A204.1 (cell line): Measurements from ENCODE around the gene MCM5.

Experiments used
- FAIRE-seq: peaks from 2 replicates; lab custom pipeline; 2012; peaks lifted over from hg19 to GRCh38; lab: Jason Lieb, UNC

MCM5 gene

DNA sequence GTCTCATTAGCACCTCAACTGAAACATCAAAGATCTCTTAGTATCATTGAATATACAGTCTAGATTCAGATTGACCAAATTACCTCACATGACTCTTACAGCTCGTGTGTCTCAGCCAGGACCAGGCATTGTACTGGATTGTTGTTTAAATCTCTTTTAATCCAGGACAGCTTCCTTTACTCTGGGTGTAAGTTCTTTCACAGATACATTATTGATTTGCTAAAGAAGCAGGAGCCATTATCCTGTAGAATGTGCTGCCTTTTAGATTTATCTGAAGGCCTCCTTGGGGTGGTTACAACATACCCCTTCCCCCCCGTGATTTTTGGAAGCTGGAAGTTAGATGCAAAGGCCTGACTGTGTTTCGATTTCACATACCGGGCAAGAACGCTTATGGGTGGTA is 4.2 kb downstream of the MCM5 start:
- no peak for FAIRE-seq

DNA sequence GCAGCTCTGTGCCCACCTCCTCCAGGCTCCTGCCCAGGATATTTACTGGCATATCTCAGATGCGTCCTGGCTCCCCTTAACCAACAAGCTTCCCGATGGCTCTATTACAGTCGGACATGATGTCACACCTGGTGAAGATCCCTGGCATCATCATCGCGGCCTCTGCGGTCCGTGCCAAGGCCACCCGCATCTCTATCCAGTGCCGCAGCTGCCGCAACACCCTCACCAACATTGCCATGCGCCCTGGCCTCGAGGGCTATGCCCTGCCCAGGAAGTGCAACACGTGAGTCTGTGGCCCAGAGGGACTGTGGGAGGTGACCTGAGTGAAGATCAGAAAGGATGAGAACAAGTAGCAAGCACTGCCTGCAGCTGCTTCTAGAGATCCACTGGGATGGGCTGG is 6.5 kb downstream of the MCM5 start:
- FAIRE-seq, result no peak

DNA sequence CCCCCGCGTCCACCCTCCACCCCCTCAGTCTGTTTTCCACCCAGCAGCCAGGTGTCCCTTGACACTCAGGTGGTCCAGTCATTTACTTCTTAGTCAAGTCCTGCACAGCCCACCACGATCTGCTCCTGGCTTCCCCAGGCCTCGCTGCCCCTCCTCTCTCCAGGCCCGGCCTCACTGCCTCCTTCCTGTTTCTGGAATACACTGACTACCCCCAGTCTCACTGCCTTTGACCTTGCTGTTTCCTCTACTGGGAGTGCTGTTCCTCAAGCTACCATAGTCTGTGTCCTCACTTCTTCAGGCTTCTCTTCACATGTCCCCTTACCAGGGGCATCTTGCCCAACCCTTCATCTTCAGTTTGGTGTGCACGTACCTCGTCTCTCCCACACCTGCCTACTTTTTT is 7.4 kb downstream of the MCM5 start:
- no peak for FAIRE-seq

DNA sequence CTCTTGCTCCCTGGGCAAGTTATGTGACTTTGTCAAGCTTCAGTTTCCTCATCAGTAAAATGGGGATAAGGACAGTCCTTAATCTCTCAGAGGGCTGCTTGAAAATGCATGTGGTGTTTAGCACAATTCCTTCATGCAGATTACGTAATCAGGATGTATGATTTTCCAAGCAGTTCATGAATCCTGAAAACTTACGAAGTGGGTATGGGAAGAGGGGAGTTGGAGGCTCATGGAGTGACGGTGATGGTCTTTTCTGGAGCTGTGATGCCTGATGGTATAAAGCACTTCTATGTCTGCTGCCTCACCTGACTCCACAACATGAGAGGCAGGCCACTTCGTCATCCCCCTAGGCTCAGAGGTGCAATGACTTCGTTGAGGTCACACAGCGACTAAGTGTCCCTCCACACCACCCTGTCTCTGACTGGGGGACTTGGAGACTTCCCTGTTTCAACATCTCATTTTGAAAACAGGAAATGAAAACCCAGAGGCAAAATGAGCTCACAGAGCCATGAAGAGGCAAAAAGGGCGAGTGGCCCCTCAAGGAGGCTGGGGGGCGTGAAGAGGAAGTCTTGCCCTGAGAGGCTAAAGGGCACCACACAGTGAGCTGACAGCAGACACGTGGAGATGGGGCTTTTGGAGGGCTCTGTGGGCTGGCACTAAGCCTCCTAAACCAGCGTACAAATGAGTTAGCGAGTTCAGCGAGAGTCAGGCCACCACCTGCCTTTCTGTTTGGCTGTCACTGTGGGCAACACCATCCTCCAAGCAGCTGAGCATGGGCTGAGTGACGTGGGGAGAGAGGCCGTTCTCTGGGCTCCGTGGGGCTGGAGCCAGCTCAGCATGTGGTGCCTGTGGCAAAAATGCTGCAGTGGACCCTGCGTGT is 10.1 kb downstream of the MCM5 start:
- no peak for FAIRE-seq

DNA sequence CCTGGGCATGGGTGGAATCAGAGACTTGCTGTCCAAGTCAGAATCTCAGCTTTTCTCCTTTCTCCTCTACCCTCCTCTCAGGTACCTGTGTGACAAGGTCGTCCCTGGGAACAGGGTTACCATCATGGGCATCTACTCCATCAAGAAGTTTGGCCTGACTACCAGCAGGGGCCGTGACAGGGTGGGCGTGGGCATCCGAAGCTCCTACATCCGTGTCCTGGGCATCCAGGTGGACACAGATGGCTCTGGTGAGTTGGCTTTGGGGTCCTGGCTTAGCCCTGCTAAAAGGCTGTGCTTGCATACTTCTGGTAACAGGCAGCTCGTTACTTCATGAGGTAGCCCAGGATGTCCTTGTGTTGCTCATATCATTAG is 10.7 kb downstream of the MCM5 start:
- FAIRE-seq, result no peak

DNA sequence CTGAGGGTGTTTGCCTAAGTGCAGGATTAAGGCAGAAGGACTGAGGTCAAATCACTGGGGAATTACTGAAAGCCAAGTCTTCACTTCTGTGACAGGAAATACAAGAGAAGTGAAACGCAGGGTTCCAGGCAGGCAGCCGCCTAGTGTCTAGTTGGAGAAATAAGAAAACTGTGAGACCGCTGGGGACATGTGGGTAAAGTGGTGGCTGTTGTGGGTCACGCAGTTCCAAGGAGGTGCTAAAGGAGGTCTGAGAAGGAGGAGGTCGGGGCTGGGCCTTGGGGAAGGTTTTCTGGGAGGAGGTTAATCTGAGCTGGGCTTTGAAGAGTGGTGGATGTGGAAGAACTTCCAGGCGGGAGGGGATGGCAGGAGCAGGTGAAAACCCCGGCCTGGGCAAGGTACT is 11.2 kb downstream of the MCM5 start:
- no peak for FAIRE-seq

DNA sequence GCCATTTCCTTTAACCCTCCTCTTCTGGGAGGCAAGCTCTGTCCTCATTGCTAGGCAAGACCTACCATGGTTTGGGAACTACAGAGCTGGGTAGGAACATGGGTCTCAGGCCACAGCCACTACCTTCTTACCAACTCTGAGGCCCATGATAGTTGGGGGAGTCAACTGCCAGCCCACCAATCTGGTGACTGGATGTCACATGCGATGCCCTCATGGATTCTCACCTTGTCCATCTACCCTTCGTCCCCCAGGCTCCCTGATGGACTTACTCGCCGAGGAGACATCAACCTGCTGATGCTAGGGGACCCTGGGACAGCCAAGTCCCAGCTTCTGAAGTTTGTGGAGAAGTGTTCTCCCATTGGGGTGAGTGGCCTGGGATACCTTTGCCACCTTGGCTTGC is 13.7 kb downstream of the MCM5 start:
- FAIRE-seq, result no peak

DNA sequence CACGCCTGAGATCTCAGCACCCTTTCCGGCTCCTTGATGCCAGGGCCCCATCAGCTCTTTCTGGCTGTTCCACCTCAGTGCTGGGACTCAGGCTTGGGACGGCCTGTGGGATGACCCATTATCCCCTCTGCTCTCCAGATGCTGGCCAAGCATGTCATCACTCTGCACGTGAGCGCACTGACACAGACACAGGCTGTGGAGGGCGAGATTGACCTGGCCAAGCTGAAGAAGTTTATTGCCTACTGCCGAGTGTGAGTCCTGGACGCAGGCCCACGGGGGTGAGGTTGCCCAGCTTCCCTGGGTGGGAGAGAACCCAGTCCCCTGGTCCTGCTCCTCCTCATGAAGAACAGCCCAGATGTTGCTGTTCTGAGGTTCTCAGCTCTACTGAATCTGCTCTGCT is 17.7 kb downstream of the MCM5 start:
- no peak for FAIRE-seq

DNA sequence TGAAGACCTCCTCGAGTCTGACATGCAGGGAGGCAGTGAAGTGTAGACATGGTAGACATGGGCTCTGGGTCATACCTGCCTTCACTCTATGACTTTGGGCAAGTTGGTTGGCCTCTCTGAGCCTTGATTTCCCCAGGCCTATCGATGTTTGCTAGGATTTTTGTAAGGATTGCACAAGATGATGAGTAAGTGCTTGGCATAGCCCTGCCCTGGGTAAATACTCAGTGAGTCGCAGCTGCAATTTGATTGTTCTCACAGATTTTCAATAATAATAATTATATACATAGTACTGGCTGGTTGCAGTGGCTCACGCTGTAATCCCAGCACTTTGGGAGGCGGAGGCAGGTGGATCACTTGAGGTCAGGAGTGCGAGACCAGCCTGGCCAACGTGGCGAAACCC is 18.1 kb downstream of the MCM5 start:
- no peak for FAIRE-seq

DNA sequence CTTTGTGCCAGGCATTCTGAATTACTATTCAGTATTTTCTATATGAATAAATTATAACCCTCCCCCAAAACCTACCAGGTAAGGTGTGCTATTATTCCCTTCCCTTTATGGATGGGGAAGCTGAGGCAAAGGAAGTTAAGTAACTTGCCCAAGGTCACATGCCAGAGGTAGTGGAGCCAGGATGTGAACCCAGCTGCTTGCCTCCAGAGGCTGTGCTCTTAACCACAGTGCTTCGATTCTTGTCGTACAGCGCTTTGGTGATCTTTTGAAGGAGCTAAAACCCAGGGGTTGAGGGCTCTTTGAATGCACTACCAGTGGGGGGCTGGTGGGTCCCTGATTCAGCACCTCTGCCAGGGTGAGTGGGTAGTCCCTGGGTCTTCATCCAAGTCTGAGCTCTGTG is 18.8 kb downstream of the MCM5 start:
- FAIRE-seq, result no peak

DNA sequence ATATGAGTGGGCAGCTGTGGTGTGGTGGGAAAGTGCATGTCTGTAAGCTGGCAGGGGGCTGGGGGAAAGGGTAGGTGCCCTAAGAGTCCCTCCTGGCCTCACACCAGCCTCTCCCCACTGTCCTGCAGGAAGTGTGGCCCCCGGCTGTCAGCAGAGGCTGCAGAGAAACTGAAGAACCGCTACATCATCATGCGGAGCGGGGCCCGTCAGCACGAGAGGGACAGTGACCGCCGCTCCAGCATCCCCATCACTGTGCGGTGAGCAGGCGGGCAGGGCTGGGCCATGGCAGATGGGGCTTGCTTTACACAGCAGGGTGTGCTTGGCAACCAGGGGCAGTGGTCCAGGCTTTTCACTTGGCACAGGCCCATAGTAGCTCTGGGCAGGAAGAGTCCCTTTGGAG is 19.8 kb downstream of the MCM5 start:
- FAIRE-seq, result no peak

DNA sequence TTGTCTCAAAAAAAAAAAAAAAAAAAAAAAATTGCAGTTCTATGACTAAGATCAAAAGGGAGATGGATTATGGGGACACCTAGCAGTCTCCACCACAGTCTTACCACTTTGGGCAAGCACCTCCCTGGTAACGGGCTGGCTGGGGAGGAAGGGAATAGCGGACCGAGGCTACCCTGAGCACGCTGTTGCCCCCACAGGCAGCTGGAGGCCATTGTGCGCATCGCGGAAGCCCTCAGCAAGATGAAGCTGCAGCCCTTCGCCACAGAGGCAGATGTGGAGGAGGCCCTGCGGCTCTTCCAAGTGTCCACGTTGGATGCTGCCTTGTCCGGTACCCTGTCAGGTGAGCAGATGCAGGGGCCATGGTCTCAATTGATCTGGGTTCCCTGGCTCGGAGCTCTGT is 21.2 kb downstream of the MCM5 start:
- no peak for FAIRE-seq

DNA sequence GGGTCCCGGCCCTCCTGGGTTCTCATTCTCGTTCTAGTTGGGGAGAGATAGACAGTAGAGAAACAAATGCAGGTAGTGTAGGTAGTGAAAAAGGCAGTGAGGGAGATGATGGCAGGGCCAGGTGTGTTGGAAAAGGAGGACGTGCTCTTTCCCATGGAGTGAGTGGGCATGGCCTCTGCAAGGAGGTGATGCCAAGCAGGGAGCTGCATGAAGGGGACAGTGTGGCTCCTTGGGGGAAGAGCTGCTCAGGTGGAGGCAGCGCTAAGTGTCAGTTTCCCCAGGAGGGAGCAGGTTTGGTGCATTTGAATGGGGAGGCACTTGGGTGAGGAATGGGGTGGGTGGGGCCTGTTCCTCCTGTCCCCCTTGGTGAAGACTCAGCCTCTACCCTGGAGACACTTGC is 22.2 kb downstream of the MCM5 start:
- no peak for FAIRE-seq

DNA sequence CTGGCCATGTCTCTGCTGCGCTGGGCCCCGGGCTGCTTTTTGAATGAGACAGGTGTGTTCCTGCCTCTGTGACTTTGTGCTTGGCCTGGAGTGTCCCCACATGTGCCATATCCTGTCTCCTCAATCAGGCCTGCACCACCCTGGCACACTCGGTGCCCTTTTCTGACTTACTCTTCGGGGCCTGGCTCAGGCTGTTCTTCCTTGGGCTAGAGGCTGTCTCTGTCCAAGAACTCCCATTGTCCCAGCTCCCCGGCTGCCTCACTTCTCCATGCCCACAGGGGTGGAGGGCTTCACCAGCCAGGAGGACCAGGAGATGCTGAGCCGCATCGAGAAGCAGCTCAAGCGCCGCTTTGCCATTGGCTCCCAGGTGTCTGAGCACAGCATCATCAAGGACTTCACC is 23.0 kb downstream of the MCM5 start:
- no peak for FAIRE-seq

DNA sequence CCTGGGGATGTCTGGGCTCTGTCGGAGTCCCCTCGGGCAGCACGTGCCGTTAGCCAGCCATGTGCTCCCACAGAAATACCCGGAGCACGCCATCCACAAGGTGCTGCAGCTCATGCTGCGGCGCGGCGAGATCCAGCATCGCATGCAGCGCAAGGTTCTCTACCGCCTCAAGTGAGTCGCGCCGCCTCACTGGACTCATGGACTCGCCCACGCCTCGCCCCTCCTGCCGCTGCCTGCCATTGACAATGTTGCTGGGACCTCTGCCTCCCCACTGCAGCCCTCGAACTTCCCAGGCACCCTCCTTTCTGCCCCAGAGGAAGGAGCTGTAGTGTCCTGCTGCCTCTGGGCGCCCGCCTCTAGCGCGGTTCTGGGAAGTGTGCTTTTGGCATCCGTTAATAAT is 24.1 kb downstream of the MCM5 start:
- FAIRE-seq, result no peak

DNA sequence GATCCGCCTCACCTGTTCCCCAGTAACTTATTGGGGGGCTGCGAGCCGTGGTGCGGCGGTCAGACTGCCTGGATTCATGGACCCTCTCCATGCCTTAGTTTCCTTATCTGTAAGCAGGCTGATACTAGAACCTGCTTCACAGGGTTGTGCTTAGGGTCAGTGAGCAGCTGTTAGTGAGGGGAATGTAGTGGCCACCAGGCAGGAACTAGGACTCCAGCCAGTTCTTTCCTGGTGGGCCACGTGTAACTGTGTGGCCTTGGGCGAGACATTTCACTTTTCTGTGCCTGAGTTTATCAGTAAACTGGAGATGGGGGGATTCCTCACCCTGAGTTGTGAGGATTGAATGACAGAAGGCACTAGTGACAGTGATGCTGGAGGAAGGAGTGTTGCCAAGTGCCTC is 24.8 kb downstream of the MCM5 start:
- no peak for FAIRE-seq

DNA sequence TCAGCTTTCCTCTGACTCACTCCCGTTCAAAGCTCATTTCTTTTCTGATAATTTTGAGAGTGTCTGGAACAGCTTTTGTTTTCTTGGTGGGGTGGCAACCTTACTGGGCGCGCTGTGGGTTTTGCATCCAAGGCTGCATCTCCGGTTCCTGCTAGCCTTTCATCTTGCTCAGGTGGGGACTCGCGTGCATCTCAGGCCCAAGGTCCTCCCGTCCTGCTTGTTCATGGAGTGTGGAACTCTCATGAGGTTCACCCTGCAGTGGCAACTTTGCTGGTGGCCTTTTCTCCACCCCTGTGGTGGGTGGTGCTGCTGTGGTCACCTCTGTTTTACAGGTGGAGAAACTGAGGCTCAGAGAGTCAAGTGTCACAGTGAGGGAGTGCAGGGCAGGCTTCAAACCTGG is 25.6 kb downstream of the MCM5 start:
- FAIRE-seq, result no peak

DNA sequence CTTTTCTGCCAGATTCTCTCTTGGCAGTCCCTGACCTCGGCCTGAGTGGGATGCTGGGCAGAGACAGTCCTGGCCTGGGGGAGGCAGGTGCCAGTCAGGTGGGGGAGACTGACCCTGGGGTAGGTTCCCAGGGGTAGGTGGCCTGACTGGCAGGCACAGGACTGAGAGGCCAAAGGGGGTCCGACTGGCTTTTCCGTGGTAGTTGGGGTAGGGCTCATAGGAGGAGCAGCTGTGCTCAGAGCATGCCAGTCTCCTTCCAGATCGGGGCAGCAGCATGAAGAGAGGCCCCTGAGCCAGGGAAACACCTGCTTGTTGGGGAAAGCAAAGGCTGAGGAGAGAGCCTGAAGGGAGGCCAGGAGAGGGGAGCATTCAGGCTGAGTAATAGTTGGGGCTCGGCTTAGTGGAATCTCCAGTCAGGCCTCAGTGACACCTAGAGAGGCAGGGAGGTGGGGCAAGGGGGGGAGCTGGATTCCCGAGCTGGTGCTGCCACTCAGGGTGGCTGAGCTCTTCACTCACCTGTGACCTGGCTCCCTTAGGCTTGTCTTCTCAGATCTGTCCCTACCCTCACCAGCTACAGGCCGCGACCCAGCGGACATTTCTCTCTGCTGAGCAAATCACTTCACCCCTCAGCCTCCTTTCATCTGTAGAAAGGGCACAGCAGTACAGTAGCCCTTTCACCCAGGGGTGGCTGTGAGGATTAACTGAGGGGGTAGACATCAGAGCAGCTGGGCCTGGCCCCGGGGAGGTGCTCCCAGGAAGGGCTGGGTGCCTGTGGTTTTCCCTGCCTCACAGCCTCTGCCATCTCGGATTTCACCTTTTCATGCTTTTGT is 26.2 kb downstream of the MCM5 start:
- no peak for FAIRE-seq

DNA sequence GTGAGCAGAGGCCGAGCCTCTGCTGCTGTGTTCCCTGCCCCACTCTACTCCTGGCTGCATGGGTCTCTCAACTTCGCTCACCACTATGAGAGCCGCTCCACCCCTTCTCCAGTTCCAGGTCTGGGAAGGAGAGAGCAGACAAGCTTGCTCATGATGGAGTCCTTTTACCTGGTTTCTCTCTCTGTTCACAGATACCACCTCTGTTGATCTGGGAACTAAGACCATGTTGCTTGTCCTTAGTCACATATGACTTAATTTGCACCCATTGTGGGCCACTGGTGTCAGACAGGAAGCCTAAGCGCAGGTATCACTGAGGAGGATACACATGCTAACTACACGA is 26.8 kb downstream of the MCM5 start:
- no peak for FAIRE-seq

DNA sequence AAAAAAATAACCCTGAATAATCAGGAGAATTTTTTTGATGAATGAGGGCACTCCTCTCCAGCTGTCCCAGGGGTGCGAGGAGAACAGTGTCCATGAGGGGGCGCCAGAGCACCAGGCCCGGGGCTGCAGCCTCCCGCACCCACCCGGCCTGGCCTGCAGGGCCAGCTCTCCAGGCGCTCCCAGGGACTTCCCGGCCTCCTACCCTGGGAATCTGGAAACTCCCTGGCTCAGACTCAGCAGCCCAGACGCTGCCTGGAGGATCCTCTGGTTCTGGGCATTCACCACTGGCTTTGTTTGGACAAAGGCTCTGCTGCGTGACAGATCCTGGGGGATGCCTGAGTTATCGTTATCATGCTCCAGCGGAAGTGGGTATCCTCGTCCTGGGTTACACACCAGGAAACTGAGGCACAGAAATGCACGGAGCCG is 31.0 kb downstream of the MCM5 start:
- FAIRE-seq, result no peak

DNA sequence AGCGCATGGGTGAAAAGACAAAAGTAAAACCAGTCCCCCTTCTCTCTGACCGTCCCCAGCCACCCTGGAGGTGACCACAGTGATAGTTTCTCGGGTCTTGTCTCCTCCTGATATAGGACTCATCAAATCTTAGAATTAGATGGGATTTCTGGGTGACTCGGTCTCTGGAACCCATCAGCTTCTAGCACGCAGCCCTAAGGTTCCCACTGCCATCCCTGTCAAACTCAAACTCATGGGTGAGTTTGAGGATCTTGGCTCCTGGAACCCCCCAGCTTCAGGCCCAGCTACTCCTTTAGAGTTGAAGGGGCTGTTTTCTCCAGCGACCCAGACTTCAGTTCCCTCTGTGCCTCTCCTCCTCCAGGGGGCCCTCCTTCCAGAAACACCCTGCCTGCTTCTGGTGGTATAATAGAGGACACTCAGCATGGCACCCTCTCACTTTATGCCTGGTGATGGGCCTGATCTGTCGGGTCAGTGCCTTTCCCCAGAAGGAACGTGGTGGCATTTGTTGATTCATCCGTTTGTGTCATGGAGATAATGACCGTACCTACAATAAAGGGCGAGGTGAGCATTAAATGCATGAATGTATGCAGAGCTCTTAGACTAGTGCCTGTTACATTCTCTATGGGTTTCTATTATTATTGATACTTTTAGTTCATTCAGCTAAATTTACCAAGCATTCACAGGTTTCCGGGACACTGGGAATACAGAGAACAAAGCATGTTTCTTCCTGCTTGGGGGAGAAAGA is 31.7 kb downstream of the MCM5 start:
- no peak for FAIRE-seq

DNA sequence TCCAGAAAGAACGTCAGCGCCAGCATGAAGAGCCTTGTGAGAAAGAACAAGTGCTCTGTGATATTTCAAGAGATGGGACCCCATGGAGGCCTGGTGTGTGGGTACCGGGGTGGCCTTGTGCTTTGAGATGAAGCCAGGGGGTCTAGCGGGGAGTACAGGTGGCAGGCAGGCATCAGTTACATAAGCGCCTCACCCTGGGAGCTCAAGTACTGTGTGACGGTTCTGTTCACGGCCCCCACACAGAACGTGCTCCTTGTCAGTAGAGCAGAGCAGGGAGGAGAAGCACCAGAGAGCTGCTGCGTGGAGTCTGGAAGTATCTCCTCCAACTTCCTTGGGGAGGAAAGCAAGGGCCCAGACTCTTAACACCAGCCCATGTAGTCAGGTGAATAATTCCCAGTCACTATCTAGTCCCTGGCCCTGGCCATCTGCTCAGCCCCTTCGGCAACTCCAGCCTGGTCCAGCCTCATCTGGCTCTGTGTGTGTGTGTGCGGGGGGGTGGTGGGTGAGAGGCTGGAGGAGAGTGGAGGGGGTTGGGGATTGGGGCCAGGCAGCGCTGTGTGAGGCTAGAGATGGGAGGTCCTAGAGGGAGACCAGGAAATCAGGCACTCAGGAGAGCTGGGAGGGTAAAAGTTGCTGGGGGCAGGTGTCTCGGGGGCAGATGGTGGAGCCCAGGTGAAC is 32.4 kb downstream of the MCM5 start:
- no peak for FAIRE-seq
